Measurements from ENCODE around the gene YPEL2.
"Not testable (repeated sequence)": the region's sequence is repeated elsewhere in the genome, so short reads cannot be mapped to it uniquely, and the experiment has no call there.

The YPEL2 gene

DNA sequence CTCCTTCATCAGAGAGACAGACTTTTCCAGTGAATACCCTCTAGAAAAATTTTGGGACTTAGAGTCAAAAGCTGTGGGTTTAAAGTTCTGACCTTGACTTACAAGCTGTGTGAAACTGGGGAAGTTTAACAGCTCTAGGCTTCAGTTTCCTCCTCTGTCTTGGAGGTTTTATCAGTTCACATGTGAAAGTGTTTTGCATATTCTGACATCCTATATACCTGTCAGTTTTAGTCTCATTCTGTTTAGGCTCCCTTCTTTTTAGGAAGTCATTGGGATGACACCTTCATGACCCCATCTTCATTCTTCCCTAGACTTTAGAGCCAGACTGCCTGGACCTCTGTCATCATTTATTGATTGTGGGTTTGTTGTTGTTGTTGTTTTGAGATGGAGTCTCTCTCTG, 44.4 kb downstream of the YPEL2 start:
- no peak for DNase-seq (ENCODE audit: low read depth in 1 of 2, low spot score in 1 of 2)

DNA sequence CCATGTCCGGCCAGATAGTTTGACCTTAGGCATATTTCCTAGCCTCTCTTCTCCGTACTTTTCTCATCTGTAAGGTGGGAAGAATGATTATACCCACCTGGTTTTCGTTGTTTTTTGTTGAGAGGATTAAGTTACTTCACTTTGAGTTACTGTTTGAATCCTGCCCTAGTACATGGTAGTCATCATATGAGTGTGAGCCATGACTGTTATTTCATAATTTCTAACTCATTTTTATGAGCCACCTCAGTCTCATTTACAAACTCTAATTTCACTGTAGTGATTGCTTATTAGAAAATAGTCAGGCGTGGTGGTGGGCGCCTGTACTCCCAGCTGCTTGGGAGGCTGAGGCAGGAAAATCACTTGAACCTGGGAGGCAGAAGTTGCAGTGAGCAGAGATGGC, 45.1 kb downstream of the YPEL2 start:
- DNase-seq (ENCODE audit: low read depth in 1 of 2, low spot score in 1 of 2): no peak

DNA sequence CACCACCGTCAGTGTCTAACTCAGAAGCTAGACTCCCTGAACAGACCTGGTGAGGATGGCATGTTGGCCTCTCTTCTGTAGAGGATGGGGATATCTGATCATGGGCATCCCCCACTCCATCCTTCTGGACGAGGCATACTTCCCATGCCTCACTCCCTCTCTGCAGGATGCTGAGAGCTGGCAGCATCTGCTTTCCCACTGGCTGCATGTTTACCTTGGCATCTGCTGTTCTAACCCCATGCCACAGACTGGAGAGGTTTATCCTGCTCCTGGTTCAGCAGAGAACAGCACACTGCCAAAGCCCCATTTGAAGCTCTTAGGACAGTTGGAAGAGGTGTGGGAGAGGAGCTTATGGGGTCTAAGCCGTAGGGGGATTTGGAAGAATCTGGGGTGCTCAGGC, 46.0 kb downstream of the YPEL2 start:
- no peak for DNase-seq (ENCODE audit: low read depth in 1 of 2, low spot score in 1 of 2)

DNA sequence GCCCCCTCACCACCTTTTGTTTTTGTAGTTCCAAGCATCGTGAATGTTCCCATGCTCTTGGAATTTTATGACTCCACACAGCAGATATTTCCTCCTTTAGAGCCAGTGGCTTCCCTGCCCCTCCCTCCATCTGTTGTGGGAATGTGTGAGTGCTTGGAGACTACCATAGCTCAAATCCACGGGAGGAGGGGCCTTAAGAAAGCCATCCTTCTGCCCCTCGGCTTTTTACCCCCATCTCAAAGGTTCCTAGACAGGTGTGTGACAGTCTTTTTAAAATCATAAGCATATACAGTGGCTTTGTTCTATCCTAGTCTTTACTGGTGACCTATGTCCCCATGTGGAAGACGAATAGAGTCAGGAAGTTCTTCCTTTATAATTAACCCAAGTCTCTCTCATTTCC, 47.2 kb downstream of the YPEL2 start:
- DNase-seq (ENCODE audit: low read depth in 1 of 2, low spot score in 1 of 2): no peak

DNA sequence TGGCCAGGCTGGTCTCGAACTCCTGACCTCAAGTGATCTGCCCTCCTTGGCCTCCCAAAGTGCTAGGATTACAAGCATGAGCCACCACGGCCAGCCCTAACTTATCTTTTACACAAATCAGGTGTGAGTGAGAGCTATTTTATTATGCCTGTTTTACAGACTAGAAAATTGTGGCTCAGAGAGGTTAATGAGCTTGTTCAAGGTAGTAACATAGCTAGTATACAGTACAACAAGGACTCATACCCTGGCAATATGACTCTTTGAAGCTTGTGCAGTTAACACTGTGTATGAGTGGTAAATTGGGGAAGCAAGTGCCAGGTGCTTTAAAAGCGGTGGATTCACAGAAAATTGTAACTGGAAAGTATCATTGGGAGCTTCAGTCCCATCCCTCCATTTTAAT, 49.0 kb downstream of the YPEL2 start:
- no peak for DNase-seq (ENCODE audit: low read depth in 1 of 2, low spot score in 1 of 2)

DNA sequence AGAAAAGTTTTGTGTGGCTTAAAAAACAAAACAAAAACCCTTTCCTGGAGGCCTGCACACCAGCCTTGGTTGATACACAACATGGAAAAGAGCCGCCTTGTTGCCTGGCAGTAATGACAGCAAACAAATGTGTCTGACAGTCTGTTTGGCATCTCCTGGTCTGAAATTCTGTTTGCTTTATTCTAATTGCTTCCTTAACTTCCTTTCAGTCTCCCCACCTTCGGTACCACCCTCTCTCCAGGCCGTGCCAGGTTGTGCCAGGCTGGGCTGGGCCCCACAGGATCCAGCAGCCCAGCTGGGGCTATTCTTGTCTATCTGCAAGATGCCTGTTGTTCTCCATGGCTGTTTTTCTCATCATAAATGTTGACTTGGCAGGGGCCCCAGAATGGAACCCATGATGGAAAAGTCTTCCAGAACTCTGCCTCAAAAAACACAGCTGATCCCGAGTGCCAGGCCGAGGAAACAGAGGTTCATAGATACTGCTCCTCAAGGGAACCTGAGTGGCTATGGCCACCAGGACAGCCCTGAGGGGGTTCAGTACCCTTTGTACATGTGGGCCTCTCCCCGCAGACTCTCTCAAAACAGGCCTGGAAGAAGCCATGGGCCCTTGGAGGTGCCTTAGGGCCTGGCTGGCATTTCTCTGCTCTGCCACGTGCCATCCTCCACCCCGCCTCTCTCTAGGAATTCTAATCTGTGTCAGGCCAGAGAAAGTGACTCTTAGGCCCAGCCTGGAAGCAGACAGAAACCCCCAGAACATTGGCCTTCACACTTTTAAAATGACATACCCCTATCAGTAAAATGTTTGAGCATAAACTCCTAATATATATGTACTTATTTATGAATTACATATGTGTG, 50.5 kb downstream of the YPEL2 start:
- no peak for DNase-seq (ENCODE audit: low read depth in 1 of 2, low spot score in 1 of 2)

DNA sequence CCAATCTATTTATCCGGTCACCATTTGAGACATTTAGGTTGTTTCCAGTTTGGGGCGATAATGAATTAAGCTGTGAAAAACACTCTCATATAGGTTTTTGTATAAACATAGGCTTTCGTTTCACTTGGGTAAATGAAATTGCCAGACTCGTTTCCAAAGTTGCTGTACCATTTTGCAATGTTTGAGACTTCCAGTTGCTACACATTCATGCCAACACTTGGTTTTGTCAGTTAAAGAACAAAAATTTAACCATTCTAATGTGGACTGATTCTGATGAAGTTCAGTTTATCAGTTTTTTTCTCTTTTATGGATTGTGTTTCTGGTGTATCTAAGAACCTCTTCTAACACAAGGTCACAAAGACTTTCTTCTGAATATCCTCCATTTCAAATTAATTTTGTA, 52.4 kb downstream of the YPEL2 start:
- DNase-seq (ENCODE audit: low read depth in 1 of 2, low spot score in 1 of 2): no peak

DNA sequence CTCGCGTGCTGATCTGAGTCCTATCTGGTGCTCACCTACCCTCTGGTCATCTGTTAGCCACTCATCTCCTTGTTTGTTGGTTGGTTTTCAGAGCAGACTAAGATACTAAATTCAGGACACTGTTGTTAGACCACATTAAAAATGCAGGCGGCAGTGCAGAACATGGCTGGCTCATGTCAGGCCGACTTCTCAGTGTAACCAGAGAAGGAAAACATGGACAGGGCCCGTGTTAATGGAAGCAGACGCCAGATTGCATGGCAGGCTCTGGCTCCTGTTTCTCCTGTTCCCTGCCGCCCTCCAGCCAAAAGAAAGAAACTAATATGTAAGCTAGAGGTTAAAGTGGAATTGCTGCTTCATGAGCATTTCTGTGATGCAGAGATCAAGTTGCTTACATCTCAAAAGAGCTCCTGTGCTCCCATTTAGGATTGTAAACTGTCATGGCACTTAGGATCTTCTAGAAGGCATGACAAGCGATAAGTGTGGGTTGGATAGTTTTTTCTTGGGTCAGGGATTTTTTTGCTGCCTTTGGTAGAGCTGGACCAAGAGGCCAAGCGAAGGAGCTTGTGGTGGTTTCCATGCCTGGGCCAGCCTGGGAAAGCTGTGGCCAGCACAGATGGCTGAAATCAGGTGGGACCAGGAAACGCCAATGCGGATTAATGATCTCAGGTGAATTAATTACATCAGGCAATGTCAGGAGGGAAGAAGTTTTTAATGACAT, 56.1 kb downstream of the YPEL2 start:
- no peak for DNase-seq (ENCODE audit: low read depth in 1 of 2, low spot score in 1 of 2)

DNA sequence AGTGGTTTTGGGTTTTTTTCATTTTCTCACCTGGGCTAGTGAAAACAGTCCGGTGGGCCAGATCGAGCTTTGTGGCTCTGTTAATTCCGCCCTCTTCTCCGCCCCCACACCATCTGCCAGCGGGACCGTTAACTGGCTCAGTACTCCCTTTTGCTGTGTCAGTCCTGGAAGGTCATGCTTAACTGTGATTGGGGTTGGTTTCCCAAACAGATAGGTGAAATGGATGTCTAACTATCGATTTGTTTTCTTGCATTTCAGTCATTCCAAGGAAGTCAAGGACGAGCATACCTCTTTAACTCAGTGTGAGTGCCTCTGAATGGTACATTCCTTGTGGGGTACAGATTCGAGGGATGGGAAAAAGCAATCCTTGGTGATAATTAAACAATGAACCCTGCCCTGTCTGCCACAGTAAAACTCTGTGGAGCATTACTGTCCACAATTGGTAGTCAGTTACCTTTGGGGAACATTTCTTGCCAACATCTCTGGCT, 56.7 kb downstream of the YPEL2 start:
- no peak for DNase-seq (ENCODE audit: low read depth in 1 of 2, low spot score in 1 of 2)

DNA sequence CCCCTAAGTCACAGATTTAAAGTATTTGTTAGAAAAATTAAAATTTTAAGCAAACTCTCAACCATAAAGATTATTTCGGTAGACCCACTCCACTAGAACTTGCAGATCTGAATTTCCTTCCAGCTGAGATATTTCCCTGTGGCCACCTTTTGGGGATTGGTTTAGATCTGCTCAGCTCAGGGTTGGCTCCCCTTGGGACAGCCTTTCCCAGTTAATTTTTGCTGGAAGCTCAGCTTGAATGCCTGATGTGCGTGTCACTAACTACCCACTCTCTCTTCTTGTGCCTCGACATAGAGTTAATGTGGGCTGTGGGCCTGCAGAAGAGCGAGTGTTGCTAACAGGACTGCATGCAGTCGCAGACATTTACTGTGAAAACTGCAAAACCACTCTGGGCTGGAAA, 57.6 kb downstream of the YPEL2 start:
- DNase-seq (ENCODE audit: low read depth in 1 of 2, low spot score in 1 of 2): no peak

DNA sequence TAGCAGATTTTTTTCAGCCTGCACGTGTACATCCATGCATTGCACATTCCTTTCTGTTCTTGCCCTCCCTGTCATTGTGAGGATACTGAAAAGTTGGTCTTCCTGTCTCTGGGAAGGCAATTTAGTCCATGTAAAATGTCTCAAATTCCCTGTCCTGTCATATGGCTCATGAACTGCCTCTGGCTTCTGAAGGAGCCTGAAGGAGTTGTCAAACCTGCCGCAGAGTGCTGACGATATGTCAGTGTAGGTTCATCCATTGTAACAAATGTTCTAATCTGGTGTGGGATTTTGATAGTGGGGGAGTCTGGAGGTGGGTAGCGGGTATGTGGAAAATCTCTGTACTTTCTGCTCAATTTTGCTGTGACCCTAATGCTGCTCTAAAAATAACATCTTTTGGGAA, 59.6 kb downstream of the YPEL2 start:
- no peak for DNase-seq (ENCODE audit: low read depth in 1 of 2, low spot score in 1 of 2)

DNA sequence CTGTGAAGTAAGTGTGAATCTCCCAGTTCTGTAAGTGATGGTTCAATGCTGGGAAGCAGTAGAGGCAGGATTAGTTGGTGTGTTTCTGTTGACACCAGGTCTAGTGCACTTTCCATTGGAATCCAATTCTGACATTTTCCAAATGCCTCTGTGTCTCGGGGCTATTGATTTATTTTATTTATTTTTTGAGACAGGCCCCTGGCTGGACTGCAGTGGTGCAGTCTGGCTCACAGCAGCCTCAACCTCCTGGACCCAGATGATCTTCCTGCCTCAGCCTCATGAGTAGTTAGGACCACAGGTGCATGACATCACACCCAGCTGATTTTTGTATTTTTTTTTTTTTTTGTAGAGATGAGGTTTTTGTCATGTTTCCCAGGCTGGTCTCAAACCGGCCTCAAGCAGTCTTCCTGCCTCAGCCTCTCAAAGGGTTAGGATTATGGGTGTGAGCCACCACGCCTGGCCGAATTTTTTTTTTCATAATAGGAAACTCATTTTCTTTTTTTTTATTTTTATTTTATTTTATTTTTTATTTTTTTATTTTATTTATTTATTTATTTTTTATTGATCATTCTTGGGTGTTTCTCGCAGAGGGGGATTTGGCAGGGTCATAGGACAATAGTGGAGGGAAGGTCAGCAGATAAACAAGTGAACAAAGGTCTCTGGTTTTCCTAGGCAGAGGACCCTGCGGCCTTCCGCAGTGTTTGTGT, 61.7 kb downstream of the YPEL2 start:
- no peak for DNase-seq (ENCODE audit: low read depth in 1 of 2, low spot score in 1 of 2)

DNA sequence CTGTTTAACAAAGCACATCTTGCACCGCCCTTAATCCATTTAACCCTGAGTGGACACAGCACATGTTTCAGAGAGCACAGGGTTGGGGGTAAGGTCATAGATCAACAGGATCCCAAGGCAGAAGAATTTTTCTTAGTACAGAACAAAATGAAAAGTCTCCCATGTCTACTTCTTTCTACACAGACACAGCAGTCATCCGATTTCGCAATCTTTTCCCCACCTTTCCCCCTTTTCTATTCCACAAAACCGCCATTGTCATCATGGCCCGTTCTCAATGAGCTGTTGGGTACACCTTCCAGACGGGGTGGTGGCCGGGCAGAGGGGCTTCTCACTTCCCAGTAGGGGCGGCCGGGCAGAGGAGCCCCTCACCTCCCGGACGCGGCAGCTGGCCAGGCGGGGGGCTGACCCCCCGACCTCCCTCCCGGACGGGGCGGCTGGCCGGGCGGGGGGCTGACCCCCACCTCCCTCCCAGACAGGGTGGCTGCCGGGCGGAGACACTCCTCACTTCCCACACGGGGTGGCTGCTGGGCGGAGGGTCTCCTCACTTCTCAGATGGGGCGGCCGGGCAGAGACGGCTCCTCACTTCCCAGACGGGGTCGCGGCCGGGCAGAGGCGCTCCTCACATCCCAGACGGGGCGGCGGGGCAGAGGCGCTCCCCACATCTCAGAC, 62.4 kb downstream of the YPEL2 start:
- DNase-seq (ENCODE audit: low read depth in 1 of 2, low spot score in 1 of 2): not testable (repeated sequence)

DNA sequence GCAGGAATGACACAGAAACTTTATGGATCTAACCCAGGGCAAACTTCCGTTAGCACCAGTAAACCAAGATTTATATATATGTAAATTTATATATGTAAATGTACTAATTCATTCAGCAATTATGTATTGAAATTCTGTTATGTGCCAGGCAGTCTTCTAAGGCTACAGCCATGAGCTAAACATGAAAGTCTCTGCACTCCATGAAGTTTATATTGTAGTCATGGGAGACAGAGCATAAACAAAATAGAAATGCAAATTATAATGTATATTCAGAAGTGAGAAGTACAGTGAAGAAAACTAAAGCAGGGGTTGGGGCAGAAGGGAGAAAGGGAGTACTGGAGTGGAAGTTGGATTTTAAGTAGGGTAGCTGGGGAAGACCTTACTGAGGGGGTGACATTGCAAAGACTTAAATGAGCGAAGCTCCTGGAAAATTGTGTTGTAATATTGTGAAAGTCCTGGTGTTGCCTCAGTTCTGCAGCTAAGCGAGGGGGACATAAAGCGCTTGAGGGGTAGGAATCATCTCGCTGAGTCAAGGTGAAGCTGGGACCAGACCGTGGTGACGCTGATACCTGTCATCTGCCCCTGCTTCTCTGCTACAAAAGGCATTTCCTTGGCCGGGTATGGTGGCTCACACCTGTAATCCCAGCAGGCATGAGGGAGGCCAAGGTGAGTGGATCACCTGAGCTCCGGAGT, 64.8 kb downstream of the YPEL2 start:
- no peak for DNase-seq (ENCODE audit: low read depth in 1 of 2, low spot score in 1 of 2)

DNA sequence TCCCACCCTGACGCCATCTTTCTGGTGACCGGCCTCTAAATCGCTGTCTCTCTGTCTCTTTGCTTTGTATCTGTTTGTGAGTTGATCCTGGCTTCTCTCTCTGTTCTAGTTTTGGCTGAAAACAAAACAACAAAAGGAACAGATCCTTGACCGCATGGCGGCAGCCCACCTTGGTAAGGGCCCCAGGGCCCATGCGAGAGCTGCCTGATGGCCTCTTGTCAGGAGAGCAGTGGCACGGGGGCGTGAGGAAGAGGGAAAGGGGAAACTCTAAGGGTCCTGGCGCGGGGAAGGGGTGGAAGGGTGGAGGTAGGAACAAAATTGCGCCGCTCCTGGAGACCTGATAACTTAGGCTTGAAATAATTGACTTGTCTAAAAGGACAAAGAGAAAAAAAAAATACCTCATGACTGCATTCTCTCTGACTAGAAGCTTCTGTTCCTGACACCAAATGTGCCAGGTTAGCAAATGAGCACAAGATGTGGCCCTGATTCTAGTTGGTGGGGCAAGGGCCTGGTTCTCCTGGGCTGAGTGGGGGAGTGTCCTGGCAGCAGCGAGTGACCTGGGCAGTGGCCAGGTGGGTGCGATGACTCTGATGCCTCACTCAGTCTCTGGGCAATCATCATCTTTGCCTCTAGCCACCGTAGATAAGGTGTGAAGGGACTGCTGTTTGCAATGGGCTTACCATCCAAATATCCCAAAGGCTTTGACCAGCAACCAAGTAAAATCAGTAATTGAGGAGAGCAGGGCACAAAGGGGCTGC, 66.0 kb downstream of the YPEL2 start:
- DNase-seq (ENCODE audit: low read depth in 1 of 2, low spot score in 1 of 2): no peak

DNA sequence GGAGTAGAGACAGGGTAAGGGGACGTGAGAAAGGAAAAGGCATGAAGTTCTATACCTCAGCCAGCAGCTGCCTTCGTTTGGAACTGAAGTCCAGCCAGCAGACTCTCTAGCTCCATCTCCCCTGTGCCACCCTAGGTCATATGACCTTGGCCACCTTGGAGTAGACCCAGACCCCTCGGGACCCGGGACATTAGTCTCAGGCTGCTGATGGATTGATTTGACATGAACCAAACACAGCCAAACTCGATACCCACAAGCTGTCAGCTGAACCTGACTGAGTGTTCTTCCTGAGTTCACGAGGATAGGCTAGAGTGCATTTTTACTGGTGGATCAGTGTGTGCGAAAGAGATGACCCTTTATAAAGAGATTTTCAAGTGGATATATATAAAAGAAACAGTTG, 68.5 kb downstream of the YPEL2 start:
- no peak for DNase-seq (ENCODE audit: low read depth in 1 of 2, low spot score in 1 of 2)

DNA sequence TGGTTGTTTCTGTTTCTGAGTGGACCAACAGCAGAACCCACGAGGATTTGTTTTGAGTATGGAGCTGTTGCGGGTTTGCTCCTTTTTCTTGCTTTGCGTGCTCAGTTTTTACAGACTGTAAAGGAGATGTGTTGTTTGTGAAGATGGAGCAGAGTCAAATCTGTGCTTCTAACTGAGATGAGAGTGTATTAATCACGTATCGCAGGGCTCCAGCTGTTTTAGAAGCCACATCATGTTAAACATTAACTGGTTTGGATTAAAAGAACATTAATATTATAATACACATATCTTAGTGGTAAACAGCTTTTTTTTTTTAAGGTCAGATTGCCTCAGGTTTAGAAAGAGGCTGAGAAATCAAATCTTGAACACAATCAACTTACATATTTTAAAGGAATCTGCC, 69.4 kb downstream of the YPEL2 start:
- DNase-seq (ENCODE audit: low read depth in 1 of 2, low spot score in 1 of 2): no peak

DNA sequence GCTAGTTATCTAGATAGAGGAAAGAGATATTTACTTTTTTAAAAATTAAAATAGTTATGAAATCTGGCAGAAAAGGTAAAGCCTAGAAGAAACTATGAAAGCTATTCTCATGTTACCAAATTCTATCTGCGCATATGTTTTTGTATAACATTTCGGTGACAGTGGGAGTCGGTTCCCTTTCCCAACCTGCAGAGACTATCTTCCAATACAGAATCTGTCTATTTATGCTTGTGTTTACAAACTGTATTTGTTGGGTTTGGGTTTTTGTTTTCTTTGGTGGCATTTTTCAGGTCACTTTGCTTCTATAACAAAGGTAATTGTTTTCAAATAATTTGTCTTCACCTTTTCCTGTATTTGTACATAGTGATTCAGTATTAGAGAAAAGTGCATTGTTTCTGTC, 69.8 kb downstream of the YPEL2 start:
- DNase-seq (ENCODE audit: low read depth in 1 of 2, low spot score in 1 of 2): no peak

DNA sequence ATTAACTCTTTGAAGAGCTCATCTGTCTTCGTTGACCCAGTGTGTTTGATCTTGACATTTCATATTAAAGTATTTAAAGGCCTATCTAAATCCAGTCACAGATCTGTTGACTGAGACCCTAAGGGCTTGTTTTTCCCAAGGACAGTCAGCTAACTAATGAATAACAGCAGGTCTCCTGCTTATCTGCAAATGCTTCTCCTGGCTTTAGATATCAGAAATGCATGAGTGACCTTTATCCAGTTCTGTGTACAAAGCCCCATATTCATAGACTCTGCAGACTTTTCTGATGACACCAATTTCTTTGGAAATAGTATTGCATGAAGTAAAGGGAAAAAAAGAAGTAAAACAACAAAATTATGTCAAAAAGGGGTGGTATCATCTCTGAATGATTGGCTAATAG, 70.3 kb downstream of the YPEL2 start:
- DNase-seq (ENCODE audit: low read depth in 1 of 2, low spot score in 1 of 2): no peak

DNA sequence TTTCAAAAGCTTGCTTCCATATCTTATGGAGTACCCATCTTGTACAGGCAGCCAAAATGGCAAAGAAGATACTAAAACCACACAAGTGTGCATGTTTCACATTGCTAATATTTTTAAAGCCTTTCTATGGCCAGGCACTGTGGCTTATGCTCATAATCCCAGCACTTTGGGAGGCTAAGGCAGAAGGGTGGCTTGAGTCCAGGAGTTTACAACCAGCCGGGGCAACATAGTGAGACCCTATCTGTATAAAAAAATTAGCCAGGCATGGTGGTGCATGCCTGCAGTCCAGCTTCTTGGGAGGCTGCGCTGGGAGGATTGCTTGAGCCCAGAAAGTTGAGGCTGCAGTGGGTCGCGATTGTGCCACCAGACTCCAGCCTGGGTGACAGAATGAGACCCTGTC, 71.3 kb downstream of the YPEL2 start:
- DNase-seq (ENCODE audit: low read depth in 1 of 2, low spot score in 1 of 2): no peak
